Neural crest cell (in vitro differentiated cells): Measurements from ENCODE around the gene NEK11. TPM values are rescaled to one million over a fixed set of nuclear protein-coding genes. Genes with fewer than 3 reads are reported as not detected.

ENCODE experiments used
- DNase-seq: peaks from one replicate; pipeline ENCODE4 v3.0.0; 2021; ENCODE audit warnings: low read depth, mixed read lengths, low spot score
- H3K27ac Mint-ChIP-seq: one replicate; pipeline ENCODE4 v1.8.0; 2021; ENCODE audit warnings: mild to moderate bottlenecking, mixed read lengths; ENCODE audit not compliant: unreplicated experiment
- H3K27me3 Mint-ChIP-seq: 2 replicates; pipeline ENCODE4 v1.8.0; 2021; ENCODE audit warnings: low read depth, mild to moderate bottlenecking, mixed read lengths
- H3K36me3 Mint-ChIP-seq: 2 replicates; pipeline ENCODE4 v1.8.0; 2021; ENCODE audit warnings: low read depth, mild to moderate bottlenecking, mixed read lengths
- H3K4me1 Mint-ChIP-seq: 2 replicates; pipeline ENCODE4 v1.8.0; 2021; ENCODE audit warnings: mixed read lengths
- H3K4me3 Mint-ChIP-seq: one replicate; pipeline ENCODE4 v1.8.0; 2021; ENCODE audit warnings: mild to moderate bottlenecking, mixed read lengths
- H3K9me3 Mint-ChIP-seq: 2 replicates; pipeline ENCODE4 v1.8.0; 2021; ENCODE audit warnings: mixed read lengths
- total RNA-seq: library from RNA; stranded (reverse); gene quantifications from 2 replicates; pipeline ENCODE4 v1.2.1, GENCODE V29; 2021
- TF ChIP-seq, protein P1 (sequence below): fragments of 200-600 bp; sonication (generic); conservative IDR thresholded peaks from 2 replicates; pipeline ENCODE4 v1.5.0; 2021; ENCODE audit warnings: antibody characterized with exemption, mild to moderate bottlenecking

Gene NEK11
- total RNA-seq, 1 donor from 2014 or later = 4.9 TPM

DNA sequence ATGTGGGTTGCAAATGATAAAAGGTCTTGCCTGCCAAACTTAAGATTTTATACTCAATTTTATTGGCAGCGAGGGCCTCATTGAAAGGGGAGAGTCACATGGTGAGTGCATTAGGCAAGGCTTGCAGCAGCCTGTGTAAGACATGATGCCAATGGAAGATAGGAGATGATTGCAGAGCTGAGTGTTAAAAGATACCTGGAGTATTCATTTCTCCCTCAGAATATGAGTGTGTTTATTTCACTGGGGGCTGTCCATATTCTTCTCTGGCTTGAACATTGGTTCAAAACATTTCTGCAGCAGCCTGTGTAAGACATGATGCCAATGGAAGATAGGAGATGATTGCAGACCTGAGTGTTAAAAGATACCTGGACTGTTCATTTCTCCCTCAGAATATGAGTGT is 189.7 kb downstream of the NEK11 start:
- no peak overlapping the region for H3K27ac Mint-ChIP-seq
- TF ChIP-seq, protein P1, sequence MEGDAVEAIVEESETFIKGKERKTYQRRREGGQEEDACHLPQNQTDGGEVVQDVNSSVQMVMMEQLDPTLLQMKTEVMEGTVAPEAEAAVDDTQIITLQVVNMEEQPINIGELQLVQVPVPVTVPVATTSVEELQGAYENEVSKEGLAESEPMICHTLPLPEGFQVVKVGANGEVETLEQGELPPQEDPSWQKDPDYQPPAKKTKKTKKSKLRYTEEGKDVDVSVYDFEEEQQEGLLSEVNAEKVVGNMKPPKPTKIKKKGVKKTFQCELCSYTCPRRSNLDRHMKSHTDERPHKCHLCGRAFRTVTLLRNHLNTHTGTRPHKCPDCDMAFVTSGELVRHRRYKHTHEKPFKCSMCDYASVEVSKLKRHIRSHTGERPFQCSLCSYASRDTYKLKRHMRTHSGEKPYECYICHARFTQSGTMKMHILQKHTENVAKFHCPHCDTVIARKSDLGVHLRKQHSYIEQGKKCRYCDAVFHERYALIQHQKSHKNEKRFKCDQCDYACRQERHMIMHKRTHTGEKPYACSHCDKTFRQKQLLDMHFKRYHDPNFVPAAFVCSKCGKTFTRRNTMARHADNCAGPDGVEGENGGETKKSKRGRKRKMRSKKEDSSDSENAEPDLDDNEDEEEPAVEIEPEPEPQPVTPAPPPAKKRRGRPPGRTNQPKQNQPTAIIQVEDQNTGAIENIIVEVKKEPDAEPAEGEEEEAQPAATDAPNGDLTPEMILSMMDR = no peak
- H3K4me1 Mint-ChIP-seq = peaks cover 7% of the 10 kb centered on the region
- H3K9me3 Mint-ChIP-seq = peaks cover 2% of the 10 kb centered on the region
- DNase-seq = no peak
- H3K36me3 Mint-ChIP-seq = peaks cover 4% of the 10 kb centered on the region
- H3K4me3 Mint-ChIP-seq = no peak overlapping the region
- no peaks in the 10 kb centered on the region for H3K27me3 Mint-ChIP-seq

DNA sequence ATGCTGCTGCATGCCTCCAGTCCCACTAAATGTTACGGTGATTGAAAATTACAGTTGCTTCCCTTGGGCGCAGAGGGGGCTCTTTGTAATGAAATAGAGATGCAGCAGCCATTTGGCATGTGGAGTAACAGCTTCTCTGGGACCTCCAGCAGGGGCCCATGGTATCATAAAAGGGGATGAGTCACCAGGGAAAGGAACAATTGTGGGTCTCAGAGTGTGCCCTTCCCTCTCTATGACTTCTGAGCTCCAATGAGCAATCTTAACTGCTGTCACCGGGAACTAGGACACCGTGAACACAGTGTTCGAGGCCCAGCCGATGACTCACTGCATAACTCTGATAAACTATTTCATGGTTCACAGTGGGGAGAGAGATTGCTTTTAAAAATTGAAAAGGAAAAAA is 190.1 kb downstream of the NEK11 start:
- Mint-ChIP-seq H3K4me1 (peaks cover 7% of the 10 kb centered on the region), H3K27ac (no peak overlapping the region), H3K27me3 (no peaks in the 10 kb centered on the region), H3K4me3 (no peak overlapping the region), H3K9me3 (no peaks in the 10 kb centered on the region), H3K36me3 (no peaks in the 10 kb centered on the region)
- TF ChIP-seq, protein P1 = no peak
- no peak for DNase-seq

DNA sequence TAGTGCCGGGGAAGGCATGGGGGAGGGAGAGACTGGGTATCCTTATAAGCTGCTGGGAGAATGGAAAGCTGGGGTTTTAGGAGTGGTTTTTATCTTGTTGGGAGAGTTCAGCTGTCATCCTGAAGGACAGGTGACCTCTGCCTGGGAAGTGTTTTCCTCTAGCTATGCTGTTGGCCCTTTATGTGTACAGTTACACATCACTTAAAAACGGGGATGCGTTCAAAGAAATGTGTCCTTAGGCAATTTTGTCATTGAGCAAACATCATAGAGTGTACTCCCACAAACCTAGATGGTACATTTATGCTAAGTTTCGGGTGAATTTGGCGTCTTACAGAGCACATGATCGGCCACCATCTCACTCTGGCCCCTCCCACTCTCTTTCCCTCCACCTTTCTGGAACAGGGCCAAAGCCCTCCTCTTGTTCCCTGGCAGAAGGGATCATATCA is 190.6 kb downstream of the NEK11 start:
- Mint-ChIP-seq H3K27ac (no peak overlapping the region), H3K9me3 (no peaks in the 10 kb centered on the region), H3K27me3 (no peaks in the 10 kb centered on the region), H3K4me1 (peaks cover 7% of the 10 kb centered on the region), H3K36me3 (no peaks in the 10 kb centered on the region), H3K4me3 (no peak overlapping the region)
- TF ChIP-seq, protein P1 = no peak
- DNase-seq = no peak

DNA sequence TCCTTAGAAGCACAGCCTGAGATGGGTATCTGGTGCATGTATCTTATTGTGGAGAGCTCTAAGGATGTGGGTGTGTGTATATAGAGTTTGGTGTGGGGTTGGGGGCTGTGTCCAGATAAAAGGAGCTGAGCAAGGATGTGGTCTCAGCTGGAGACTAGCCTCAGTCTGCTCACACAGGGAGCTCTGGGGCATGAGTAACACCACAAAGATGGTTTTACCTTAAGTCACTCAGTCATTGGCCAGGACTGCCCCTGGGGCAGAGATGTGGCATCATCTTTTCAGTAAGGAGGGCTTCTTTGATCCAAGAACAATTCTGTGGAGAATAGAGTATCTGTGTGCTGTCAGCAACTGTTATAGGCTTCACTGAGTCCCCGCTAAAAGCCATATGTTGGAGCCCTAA is 191.5 kb downstream of the NEK11 start:
- no peak for DNase-seq
- H3K4me1 Mint-ChIP-seq = peaks cover 7% of the 10 kb centered on the region
- H3K36me3 Mint-ChIP-seq = no peaks in the 10 kb centered on the region
- TF ChIP-seq, protein P1 = no peak
- no peaks in the 10 kb centered on the region for H3K27me3 Mint-ChIP-seq
- no peak overlapping the region for H3K27ac Mint-ChIP-seq
- no peaks in the 10 kb centered on the region for H3K9me3 Mint-ChIP-seq
- no peak overlapping the region for H3K4me3 Mint-ChIP-seq

DNA sequence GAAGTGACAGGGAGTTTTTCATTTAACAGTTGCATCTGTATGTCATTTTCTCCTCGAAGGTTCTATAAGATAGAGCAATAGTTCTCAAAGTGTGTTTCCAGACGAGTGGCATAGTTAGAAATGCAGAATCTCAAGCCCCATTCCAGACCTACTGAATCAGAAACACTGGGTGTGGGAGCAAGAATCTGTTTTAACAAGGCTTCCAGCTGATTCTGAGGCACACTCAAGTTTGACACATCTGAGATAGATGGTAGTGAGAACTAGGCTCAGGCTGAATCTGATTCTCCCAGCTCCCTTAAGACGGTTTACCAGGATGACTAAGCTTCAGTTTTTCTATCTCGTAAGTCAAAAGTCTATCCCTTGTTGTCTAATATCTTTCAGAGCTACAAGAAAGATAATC is 195.1 kb downstream of the NEK11 start:
- H3K36me3 Mint-ChIP-seq = no peaks in the 10 kb centered on the region
- TF ChIP-seq, protein P1 = no peak
- H3K27ac Mint-ChIP-seq = no peak overlapping the region
- H3K4me3 Mint-ChIP-seq = no peak overlapping the region
- DNase-seq = no peak
- H3K4me1 Mint-ChIP-seq = peaks cover 7% of the 10 kb centered on the region
- no peaks in the 10 kb centered on the region for H3K27me3 Mint-ChIP-seq
- H3K9me3 Mint-ChIP-seq = no peaks in the 10 kb centered on the region

DNA sequence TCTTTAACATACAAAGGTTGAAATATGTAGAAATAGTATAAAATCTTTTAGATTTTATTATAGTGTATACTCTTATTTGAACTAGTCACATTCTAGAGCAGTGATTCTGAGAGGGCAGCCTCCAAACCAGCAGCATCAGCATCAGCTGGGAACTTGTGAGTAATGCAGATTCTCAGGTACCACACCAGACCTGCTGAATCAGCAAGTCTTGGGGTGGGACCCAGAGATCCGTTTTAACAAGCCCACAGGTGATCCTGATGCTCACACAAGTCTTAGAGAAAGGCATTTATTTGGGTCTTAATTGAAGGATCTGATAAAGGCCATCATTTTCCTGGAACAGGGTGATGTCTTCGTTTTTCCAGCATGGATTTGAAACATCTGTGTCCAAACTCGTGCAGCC is 195.9 kb downstream of the NEK11 start:
- H3K36me3 Mint-ChIP-seq = no peaks in the 10 kb centered on the region
- H3K27ac Mint-ChIP-seq = no peak overlapping the region
- TF ChIP-seq, protein P1 = no peak
- H3K4me3 Mint-ChIP-seq = no peak overlapping the region
- no peak for DNase-seq
- no peaks in the 10 kb centered on the region for H3K4me1 Mint-ChIP-seq
- H3K9me3 Mint-ChIP-seq = no peaks in the 10 kb centered on the region
- no peaks in the 10 kb centered on the region for H3K27me3 Mint-ChIP-seq
